Parathyroid adenoma (tissue), 2 donors: ENCODE results near the gene OSCP1.

Source experiments
- H2AFZ ChIP-seq: fragments of 300-600 bp; sonication (generic); one replicate; pipeline ENCODE4 v1.7.0; 2017; ENCODE audit warnings: antibody characterized with exemption, mild to moderate bottlenecking
- H3K27ac ChIP-seq: fragments of 300-600 bp; sonication (generic); one replicate; pipeline ENCODE4 v1.7.0; 2017
- H3K27me3 ChIP-seq: fragments of 300-600 bp; sonication (generic); one replicate; pipeline ENCODE4 v1.7.0; 2017; ENCODE audit warnings: low read length; ENCODE audit not compliant: control insufficient read depth, insufficient read depth
- H3K36me3 ChIP-seq: fragments of 300-600 bp; sonication (generic); one replicate; pipeline ENCODE4 v1.7.0; 2017; ENCODE audit warnings: low read length; ENCODE audit not compliant: control insufficient read depth, insufficient read depth
- H3K4me1 ChIP-seq: fragments of 300-600 bp; sonication (generic); one replicate; pipeline ENCODE4 v1.7.0; 2017; ENCODE audit warnings: control low read depth
- H3K4me2 ChIP-seq: fragments of 300-600 bp; sonication (generic); one replicate; pipeline ENCODE4 v1.7.0; 2017; ENCODE audit warnings: low read length
- H3K4me3 ChIP-seq: fragments of 300-600 bp; sonication (generic); one replicate; pipeline ENCODE4 v1.7.0; 2017; ENCODE audit warnings: low read depth, low read length
- H3K79me2 ChIP-seq: fragments of 300-600 bp; sonication (generic); one replicate; pipeline ENCODE4 v1.7.0; 2017; ENCODE audit warnings: control low read depth
- H3K9ac ChIP-seq: fragments of 300-600 bp; sonication (generic); one replicate; pipeline ENCODE4 v1.7.0; 2017; ENCODE audit warnings: mild to moderate bottlenecking
- H3K9me3 ChIP-seq: fragments of 300-600 bp; sonication (generic); one replicate; pipeline ENCODE4 v1.7.0; 2017; ENCODE audit warnings: low read length; ENCODE audit not compliant: control insufficient read depth
- CTCF ChIP-seq: fragments of 300-600 bp; sonication (generic); IDR thresholded peaks from one replicate; pipeline ENCODE4 v1.7.0; 2017; ENCODE audit warnings: antibody characterized with exemption, mild to moderate bottlenecking
- donor health status: primary hyperparathyroidism.

OSCP1 gene

GRCh38 chr1:36446271-36446670 lies 4.0 kb downstream of the OSCP1 start:
- Histone ChIP-seq H3K9me3 (no peaks in the 10 kb centered on the region), H3K4me3 (no peak overlapping the region), H3K9ac (no peak overlapping the region), H3K79me2 (no peaks in the 10 kb centered on the region), H3K4me1 (no peaks in the 10 kb centered on the region), H2AFZ (no peak overlapping the region), H3K36me3 (no peaks in the 10 kb centered on the region), H3K27me3 (no peaks in the 10 kb centered on the region), H3K4me2 (no peak overlapping the region), H3K27ac (no peak overlapping the region)
- TF ChIP-seq CTCF = no peak

GRCh38 chr1:36443297-36443696 lies 7.0 kb downstream of the OSCP1 start:
- TF ChIP-seq CTCF = no peak
- no peak overlapping the region for H3K27ac ChIP-seq
- no peak overlapping the region for H3K4me3 ChIP-seq

GRCh38 chr1:36442337-36442736 lies 7.9 kb downstream of the OSCP1 start:
- no peak overlapping the region for H3K9ac ChIP-seq
- no peak overlapping the region for H2AFZ ChIP-seq
- H3K27me3 ChIP-seq = no peaks in the 10 kb centered on the region
- H3K79me2 ChIP-seq = no peaks in the 10 kb centered on the region
- H3K4me2 ChIP-seq = no peak overlapping the region
- H3K9me3 ChIP-seq = no peaks in the 10 kb centered on the region
- TF ChIP-seq CTCF = no peak
- no peaks in the 10 kb centered on the region for H3K4me1 ChIP-seq
- H3K36me3 ChIP-seq = no peaks in the 10 kb centered on the region
- no peak overlapping the region for H3K27ac ChIP-seq
- no peak overlapping the region for H3K4me3 ChIP-seq

More at GRCh38 chr1:36443297-36443696, 7.0 kb downstream of the OSCP1 start:
- Histone ChIP-seq H3K27me3 (no peaks in the 10 kb centered on the region), H3K36me3 (no peaks in the 10 kb centered on the region), H2AFZ (no peak overlapping the region), H3K9me3 (no peaks in the 10 kb centered on the region), H3K4me2 (no peak overlapping the region), H3K4me1 (no peaks in the 10 kb centered on the region), H3K79me2 (no peaks in the 10 kb centered on the region), H3K9ac (no peak overlapping the region)

GRCh38 chr1:36440646-36441045 lies 9.6 kb downstream of the OSCP1 start:
- Histone ChIP-seq H3K27ac (no peak overlapping the region), H3K4me1 (no peaks in the 10 kb centered on the region), H3K36me3 (no peaks in the 10 kb centered on the region), H3K4me2 (no peak overlapping the region), H3K9ac (no peak overlapping the region), H3K4me3 (no peak overlapping the region), H3K27me3 (no peaks in the 10 kb centered on the region), H3K9me3 (no peaks in the 10 kb centered on the region), H3K79me2 (no peaks in the 10 kb centered on the region), H2AFZ (no peak overlapping the region)
- no peak for TF ChIP-seq CTCF

GRCh38 chr1:36440044-36440443 lies 10.2 kb downstream of the OSCP1 start:
- no peak for TF ChIP-seq CTCF

More at GRCh38 chr1:36440044-36440443, 10.2 kb downstream of the OSCP1 start:
- no peak overlapping the region for H3K27ac ChIP-seq
- H3K79me2 ChIP-seq = no peaks in the 10 kb centered on the region
- no peak overlapping the region for H3K4me3 ChIP-seq
- H3K4me1 ChIP-seq = no peaks in the 10 kb centered on the region
- no peak overlapping the region for H3K4me2 ChIP-seq
- no peaks in the 10 kb centered on the region for H3K27me3 ChIP-seq
- no peaks in the 10 kb centered on the region for H3K9me3 ChIP-seq
- H3K36me3 ChIP-seq = no peaks in the 10 kb centered on the region
- H2AFZ ChIP-seq = no peak overlapping the region
- H3K9ac ChIP-seq = no peak overlapping the region
